ENCODE measurements around the gene CTDSPL. TPM values are rescaled to one million over a fixed set of nuclear protein-coding genes. Genes with fewer than 3 reads are reported as not detected.

CTDSPL gene, protein sequence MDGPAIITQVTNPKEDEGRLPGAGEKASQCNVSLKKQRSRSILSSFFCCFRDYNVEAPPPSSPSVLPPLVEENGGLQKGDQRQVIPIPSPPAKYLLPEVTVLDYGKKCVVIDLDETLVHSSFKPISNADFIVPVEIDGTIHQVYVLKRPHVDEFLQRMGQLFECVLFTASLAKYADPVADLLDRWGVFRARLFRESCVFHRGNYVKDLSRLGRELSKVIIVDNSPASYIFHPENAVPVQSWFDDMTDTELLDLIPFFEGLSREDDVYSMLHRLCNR
- 36.9 and 43.0 TPM in 2 replicates for total RNA-seq (ENCODE audit: low replicate concordance)

- peak; percentile 82 for DNase-seq (ENCODE audit: low spot score)
- peaks cover 13% of the 10 kb centered on the region for H3K4me1 ChIP-seq
- no peaks in the 10 kb centered on the region for H3K9me3 ChIP-seq (ENCODE audit: low read depth)
- Mint-ChIP-seq H3K4me3 (peak within 1 kb of the TSS; percentile 96), H3K27me3 (ENCODE audit: insufficient read depth, low read depth) (peaks cover 3% of the 10 kb centered on the region), H3K4me1 (peaks cover 29% of the 10 kb centered on the region), H3K9me3 (peaks cover 5% of the 10 kb centered on the region), H3K36me3 (peaks cover 5% of the 10 kb centered on the region), H3K27ac (peak within 1 kb of the TSS; percentile 51)
- H3K4me3 ChIP-seq = peak within 1 kb of the TSS; percentile 86
- TF ChIP-seq CTCF (IDR thresholded peaks at IDR 0.05) (no peak), EZH2phosphoT487 (IDR thresholded peaks at IDR 0.05) (no peak), EZH2 (IDR thresholded peaks at IDR 0.05) (no peak)
- H3K27ac ChIP-seq = no peak within 1 kb of the TSS
- peaks cover 42% of the 10 kb centered on the region for H3K79me2 ChIP-seq (ENCODE audit: low read depth)
- H3K4me2 ChIP-seq = peak within 1 kb of the TSS; percentile 86
- peak within 1 kb of the TSS; percentile 38 for H2AFZ ChIP-seq (replicated peaks)
- peaks cover 29% of the 10 kb centered on the region for H3F3A ChIP-seq (ENCODE audit: low read depth)
- peaks cover 18% of the 10 kb centered on the region for H4K20me1 ChIP-seq (ENCODE audit: low read depth)
- H3K27me3 ChIP-seq = peaks cover 11% of the 10 kb centered on the region
- H3K36me3 ChIP-seq = no peaks in the 10 kb centered on the region
- H3K9ac ChIP-seq = peak within 1 kb of the TSS; percentile 9
Measured at GRCh38 chr3:37861620-37862041, at the start of gene CTDSPL. Gene CTDSPL, plus strand, starts transcription at chr3:37861880. Its CDS starts 320 bp downstream, at chr3:37862200.

- Mint-ChIP-seq H3K27me3 (ENCODE audit: insufficient read depth, low read depth) (peaks cover 8% of the 10 kb centered on the region), H3K36me3 (peaks cover 7% of the 10 kb centered on the region), H3K4me1 (peaks cover 6% of the 10 kb centered on the region), H3K9me3 (no peaks in the 10 kb centered on the region), H3K27ac (no peak overlapping the region), H3K4me3 (no peak overlapping the region)
- H3K79me2 ChIP-seq (ENCODE audit: low read depth) = no peaks in the 10 kb centered on the region
- H2AFZ ChIP-seq (replicated peaks) = no peak overlapping the region
- H4K20me1 ChIP-seq (ENCODE audit: low read depth) = no peaks in the 10 kb centered on the region
- H3K9ac ChIP-seq = no peak overlapping the region
- H3K4me1 ChIP-seq = peaks cover under 1% of the 10 kb centered on the region
- no peak for DNase-seq (ENCODE audit: low spot score)
- H3K27me3 ChIP-seq = no peaks in the 10 kb centered on the region
- no peak overlapping the region for H3K4me3 ChIP-seq
- H3K4me2 ChIP-seq = no peak overlapping the region
- H3K27ac ChIP-seq = no peak overlapping the region
- no peaks in the 10 kb centered on the region for H3F3A ChIP-seq (ENCODE audit: low read depth)
- H3K9me3 ChIP-seq (ENCODE audit: low read depth) = no peaks in the 10 kb centered on the region
- no peak for TF ChIP-seq CTCF (IDR thresholded peaks at IDR 0.05)
- no peak for TF ChIP-seq EZH2 (IDR thresholded peaks at IDR 0.05)
- TF ChIP-seq EZH2phosphoT487 (IDR thresholded peaks at IDR 0.05) = no peak
- H3K36me3 ChIP-seq = no peaks in the 10 kb centered on the region
Measured at GRCh38 chr3:37812499-37812896, 49.2 kb upstream of the CTDSPL start.

DNA sequence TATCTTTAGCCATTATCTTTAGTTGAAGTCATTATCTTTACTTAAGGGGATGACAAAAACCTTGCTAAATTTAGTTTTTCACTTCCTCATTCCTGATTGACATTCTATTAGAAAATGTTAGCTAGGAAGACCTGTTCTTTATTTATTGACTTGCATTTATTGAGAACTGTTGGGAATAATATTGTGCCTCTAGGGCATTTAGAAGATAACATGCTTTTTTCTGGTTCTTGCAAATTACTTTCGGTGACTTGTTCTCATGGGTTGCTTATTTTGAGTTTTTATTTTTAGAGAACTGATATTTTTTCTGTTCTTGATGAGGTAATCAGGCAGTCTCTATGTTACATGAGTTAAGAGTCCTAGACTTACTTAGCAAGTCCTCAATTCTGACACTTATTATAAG lies 48.3 kb upstream of the CTDSPL start:
- no peaks in the 10 kb centered on the region for H3F3A ChIP-seq (ENCODE audit: low read depth)
- no peaks in the 10 kb centered on the region for H3K27me3 ChIP-seq
- no peaks in the 10 kb centered on the region for H3K79me2 ChIP-seq (ENCODE audit: low read depth)
- no peaks in the 10 kb centered on the region for H4K20me1 ChIP-seq (ENCODE audit: low read depth)
- H2AFZ ChIP-seq (replicated peaks) = no peak overlapping the region
- H3K9me3 ChIP-seq (ENCODE audit: low read depth) = no peaks in the 10 kb centered on the region
- no peak overlapping the region for H3K27ac ChIP-seq
- no peaks in the 10 kb centered on the region for H3K9me3 Mint-ChIP-seq
- DNase-seq (ENCODE audit: low spot score) = no peak
- H3K27me3 Mint-ChIP-seq (ENCODE audit: insufficient read depth, low read depth) = peaks cover 2% of the 10 kb centered on the region
- no peak overlapping the region for H3K27ac Mint-ChIP-seq
- no peak overlapping the region for H3K4me2 ChIP-seq
- no peak overlapping the region for H3K9ac ChIP-seq
- peaks cover 11% of the 10 kb centered on the region for H3K36me3 Mint-ChIP-seq
- H3K4me3 Mint-ChIP-seq = no peak overlapping the region
- TF ChIP-seq CTCF (IDR thresholded peaks at IDR 0.05) (no peak), EZH2phosphoT487 (IDR thresholded peaks at IDR 0.05) (no peak), EZH2 (IDR thresholded peaks at IDR 0.05) (no peak)
- H3K4me3 ChIP-seq = no peak overlapping the region
- no peaks in the 10 kb centered on the region for H3K4me1 Mint-ChIP-seq
- no peaks in the 10 kb centered on the region for H3K36me3 ChIP-seq
- no peaks in the 10 kb centered on the region for H3K4me1 ChIP-seq

Data from neural progenitor cell (in vitro differentiated cells).